GM12875 (cell line): ENCODE data around the gene POC1A.

Source experiments
- H3K4me3 ChIP-seq: one replicate; pipeline ENCODE4 v1.5.1; 2011; ENCODE audit warnings: low read depth, low read length, control low read depth
- TF ChIP-seq, protein P1 (sequence below): IDR thresholded peaks from 2 replicates; pipeline ENCODE4 v1.5.1; 2011; ENCODE audit warnings: low read depth, mild to moderate bottlenecking, control low read depth, inconsistent platforms, low read length, moderate library complexity, borderline replicate concordance; ENCODE audit not compliant: insufficient read depth

POC1A gene

DNA sequence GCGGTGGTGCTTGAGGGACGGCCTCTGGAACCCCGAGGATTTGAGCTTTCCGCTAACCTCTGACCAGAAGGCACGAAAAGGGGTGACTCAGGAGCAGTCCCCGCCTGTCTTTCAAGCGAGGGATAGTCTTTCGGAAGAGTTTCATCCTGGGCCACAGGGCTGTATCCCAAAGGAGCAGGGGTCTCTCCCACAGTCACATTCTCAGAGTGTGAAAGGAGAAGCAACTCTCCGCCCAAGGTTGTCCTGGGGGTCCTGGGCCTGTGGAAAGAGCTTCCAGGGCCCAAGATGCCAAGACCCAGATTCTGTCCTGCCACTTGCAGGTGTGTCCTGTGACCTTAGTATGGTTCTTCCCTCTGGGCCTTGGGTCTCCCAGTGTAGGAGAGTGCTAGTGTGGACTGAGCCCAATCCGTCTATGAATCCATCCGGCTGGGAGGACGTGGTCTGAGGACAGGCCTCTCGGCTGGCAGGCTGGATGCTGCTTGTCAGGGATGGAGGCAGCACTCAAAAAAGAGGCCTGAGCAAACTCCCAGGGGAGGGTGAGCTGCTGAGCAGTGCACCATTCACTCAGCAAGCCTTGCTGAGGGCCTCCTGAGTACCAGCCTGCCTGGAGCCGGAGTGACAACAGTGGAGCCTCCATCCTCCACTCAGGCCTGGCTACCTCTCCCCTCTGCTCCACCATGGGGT lies 96.3 kb downstream of the POC1A start:
- TF ChIP-seq, protein P1, sequence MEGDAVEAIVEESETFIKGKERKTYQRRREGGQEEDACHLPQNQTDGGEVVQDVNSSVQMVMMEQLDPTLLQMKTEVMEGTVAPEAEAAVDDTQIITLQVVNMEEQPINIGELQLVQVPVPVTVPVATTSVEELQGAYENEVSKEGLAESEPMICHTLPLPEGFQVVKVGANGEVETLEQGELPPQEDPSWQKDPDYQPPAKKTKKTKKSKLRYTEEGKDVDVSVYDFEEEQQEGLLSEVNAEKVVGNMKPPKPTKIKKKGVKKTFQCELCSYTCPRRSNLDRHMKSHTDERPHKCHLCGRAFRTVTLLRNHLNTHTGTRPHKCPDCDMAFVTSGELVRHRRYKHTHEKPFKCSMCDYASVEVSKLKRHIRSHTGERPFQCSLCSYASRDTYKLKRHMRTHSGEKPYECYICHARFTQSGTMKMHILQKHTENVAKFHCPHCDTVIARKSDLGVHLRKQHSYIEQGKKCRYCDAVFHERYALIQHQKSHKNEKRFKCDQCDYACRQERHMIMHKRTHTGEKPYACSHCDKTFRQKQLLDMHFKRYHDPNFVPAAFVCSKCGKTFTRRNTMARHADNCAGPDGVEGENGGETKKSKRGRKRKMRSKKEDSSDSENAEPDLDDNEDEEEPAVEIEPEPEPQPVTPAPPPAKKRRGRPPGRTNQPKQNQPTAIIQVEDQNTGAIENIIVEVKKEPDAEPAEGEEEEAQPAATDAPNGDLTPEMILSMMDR = no peak
- peak overlapping the region; percentile 14 for H3K4me3 ChIP-seq

DNA sequence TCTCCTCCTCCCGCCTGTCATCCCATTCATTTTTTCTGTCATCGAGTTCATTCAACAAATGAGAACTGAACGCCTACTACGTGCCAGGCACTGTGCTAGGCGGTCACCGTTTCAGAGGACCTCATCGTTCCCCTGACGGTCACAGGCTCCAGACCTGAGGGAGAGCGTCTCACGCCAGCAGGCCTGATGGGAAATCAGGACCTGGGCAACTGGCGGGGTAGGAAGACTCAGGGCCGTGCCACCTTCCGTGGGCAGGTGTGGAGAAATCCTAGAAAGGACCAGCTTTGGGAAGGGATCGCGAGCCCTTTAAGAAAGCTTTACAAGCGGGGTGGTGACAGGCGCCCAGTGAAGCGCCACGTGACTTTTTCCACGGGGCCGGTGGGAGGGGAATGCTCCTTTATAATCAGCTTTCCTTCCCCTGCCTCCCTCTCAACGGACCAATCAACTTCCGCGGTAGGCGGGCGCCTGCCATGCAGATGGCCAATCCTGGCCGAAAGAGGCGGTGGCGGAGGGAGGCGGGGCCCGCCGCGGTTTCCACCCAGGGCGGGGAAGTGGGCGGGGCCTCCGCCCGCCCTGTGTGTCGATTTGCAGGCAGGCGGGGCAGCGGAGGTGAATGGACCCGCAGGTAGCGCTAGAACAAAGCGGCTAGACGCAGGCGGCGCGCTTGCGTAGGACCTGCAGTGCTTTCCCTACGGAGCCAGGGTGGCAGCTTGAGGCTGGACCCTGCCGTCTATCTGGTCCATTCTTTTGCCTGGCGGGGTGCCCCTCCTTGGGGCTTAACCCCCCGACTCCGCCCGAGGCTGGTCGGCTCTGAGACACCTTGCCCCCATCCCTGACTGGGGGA lies 97.0 kb downstream of the POC1A start:
- TF ChIP-seq, protein P1 = no peak
- peak overlapping the region; percentile 88 for H3K4me3 ChIP-seq

DNA sequence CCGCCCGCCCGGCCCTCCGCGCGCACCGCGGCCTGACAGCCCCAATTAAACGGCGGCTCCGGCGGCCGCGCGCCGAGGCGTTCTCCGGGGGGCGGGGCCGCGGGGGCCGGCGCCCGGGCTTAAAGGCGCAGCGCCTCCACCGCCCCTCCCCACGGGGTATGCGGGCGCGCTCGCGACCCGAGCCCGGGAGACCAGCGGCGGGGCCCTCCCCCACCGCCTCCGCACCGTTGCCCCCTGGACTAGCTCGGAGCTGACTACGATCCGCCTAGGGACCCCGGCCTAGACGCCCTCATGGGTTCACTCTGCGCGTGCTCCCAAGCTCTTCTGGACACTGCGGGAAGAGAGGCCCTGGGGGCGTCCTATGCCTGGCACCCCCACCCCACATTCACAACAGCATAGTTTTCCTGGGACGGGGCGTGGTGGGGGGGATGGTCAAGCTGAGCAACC lies 97.7 kb downstream of the POC1A start, which contains the start of gene DUSP7:
DUSP7 (minus strand) TSS at position 51 of the 447 bp plus-strand sequence. CDS start 205 bp downstream, outside the sequence.
- peak within 1 kb of the TSS; percentile 88 for H3K4me3 ChIP-seq
- TF ChIP-seq, protein P1 = no peak

DNA sequence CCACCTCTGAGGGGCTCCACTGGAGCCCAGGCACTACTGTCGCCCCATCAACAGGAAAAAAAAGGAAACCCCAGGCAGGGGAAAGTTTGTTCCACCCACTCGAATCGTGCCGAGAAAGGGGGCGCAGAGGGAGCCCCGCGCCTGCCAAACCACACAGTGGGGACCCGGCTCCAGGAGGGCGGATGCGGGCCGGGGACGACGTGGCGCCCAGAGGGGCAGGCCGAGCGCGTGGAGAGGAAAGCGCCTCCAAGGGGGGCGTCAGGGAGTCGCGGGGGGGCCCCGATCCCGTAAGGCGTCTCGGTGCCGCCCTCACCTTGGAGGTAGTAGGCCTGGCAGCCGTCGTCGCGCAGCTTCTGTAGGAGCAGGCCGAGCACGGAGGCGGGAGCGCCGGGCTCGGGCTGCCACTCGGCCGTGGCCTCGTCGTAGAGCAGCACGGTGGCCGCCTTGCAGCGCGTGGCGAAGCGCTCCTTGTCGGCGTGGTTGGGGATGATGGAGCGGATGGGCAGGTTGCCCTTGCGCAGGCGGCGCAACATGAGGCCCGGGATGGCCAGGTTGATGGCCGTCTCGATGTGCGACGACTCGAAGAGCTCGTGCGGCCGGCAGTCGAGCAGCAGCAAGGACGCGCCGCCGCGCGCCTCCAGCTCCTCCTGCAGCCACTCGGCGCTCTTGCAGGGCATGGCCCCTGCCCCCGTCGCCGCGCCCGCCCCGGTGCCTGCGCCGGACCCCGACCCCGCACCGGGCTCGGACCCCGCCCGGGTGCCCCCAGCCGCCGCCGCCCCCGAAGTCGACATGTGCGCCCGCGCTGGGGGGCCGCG lies 98.5 kb downstream of the POC1A start:
- TF ChIP-seq, protein P1 = peak; percentile 40; the same call in 1 of the 2 replicates
- H3K4me3 ChIP-seq = peak overlapping the region; percentile 88

DNA sequence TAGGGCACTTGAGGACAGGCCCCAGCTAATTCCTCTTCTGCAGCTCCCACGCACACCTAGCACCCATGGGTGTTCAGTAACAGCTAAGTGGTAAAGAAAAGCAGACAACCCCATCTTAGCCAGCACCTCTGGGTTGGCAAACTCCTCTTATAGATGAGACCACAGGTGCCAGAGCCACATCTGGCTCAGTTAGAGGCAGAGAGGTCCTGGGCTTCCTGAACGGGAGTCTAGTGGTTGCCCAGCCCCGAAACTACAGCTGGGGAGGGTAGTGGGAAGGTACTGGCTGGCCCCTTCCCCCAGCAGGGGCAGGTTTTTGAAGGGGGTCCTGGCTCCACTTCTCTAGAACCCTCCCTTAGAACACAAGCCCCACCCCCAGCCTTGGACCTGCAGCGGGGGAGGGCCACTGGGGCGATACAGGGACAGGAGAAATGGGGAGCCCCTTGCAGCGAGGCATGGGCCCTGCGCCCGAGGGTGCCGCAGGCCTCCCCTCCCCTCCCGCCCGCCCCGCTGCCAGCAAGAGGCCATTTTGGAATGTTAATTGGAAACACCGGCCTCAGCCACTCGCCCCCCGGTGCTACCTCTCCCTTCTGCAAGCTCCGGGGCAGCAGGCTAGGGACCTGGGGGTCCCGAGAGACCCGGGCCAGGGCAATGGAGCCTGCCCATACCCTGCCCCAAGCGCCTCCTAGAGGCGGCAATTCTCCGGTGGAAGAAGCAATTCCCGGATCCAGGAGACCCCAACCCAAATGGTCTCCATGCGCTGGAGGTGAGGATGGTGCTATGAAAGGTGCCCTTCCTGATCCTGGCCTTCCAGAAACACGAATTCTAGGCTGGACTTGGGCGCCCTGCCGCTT lies 99.3 kb downstream of the POC1A start:
- peak overlapping the region; percentile 88 for H3K4me3 ChIP-seq
- TF ChIP-seq, protein P1 = peak; percentile 3; the same call in 1 of the 2 replicates
